Measurements from ENCODE around the gene ORM1.
A peak's percentile ranks its signal among the peaks of the same experiment; 100 is the strongest.
"Not testable (repeated sequence)": the region's sequence is repeated elsewhere in the genome, so short reads cannot be mapped to it uniquely, and the experiment has no call there.

Gene ORM1

DNA sequence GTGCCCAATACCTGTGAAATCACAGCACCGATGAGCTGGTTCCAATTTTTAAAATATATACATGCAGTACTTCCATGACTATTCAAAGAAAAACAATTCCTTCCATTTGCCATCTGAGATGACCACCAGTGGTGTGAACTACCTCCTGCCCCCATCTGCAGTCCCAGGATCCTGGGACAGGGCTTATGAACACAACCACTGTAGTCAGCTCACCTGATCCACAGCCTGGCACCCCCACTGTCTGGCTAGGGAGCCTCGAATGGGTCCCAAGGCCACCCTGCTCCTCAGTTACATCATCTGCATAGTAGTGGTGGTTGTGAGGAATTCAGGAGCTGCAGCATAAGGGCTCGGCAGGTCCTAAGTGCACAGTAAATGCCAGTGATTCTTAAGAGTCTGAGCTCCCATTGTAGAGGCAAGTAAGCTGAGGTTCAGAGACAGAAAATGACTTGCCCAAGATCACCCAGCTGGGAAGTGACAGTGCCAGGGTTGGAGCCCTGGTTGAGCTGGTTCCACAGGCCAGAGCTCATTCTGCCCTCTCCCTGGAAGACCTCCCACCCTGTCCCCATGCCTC is 2.9 kb downstream of the ORM1 start:
- DNase-seq (ENCODE audit: low spot score): not testable (repeated sequence)

DNA sequence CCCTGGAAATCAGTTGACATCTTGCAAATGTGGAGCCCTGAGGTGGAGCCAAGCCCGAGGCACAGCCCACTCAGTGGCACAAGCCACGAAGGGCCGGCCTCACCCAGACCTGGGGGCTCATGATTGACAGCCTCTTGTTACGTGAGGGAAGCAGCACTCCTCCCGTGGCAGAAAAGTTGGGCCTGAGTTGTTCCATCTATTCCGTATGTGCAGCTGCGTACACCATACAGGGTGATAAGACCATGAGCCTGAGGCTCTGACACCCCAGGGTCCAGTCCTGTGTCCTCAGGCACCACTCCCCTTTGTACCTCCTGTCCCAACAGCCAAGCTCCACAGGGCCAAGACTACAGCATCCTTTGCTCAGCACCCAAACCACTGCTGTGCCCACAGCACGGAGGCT is 4.9 kb downstream of the ORM1 start:
- DNase-seq (ENCODE audit: low spot score): no peak

DNA sequence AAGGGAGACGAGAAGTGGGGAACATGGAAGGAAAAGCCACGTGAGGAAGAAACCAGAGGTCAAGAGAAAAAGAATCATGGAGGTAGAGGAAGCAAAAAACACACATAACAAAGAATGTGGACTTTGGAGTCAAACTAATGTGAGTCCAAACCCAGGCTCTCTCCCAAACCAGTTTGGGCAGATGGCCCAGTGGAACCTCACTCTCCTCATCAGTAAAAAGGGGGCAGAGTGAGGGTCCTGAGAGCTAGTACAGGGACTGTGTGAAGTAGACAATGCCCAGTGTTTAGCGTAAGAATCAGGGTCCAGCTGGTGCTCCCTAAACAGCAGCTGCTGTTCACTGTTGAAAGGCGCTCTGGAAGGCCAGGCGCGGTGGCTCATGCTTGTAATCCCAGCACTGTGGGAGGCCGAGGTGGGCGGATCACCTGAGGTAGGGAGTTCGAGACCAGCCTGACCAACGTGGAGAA is 5.5 kb downstream of the ORM1 start:
- DNase-seq (ENCODE audit: low spot score): not testable (repeated sequence)

DNA sequence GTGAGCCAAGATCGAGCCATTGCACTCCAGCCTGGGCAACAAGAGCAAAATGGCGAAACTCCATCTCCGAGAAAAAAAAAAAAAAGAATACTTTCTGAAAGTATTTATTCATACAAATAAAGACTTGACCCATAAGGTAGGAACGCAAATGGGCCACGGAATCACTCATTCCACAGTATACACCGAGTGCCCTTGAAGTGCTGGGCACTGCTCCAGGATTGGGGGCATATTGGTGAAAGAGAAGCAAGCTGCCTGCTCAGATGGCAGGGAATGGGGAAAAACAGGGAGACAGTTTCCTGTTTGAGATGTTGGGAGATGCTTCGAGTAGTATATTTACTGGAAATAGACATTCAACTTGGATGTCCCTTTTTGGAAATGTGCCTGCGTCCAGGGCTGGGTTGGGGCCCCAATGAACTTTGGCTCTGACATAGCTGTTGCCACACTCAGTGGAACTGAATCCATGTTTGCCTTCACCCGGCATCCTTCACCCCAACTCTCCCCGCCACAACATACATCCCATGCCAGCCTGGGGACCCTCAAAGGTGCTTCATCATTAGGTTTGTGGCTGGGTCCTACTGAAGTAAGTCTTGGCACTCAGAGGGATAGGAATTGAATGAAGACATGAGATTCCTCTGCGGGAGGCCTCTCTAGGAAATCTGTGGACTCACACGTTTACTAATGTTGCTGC is 6.2 kb downstream of the ORM1 start:
- not testable (repeated sequence) for DNase-seq (ENCODE audit: low spot score)

DNA sequence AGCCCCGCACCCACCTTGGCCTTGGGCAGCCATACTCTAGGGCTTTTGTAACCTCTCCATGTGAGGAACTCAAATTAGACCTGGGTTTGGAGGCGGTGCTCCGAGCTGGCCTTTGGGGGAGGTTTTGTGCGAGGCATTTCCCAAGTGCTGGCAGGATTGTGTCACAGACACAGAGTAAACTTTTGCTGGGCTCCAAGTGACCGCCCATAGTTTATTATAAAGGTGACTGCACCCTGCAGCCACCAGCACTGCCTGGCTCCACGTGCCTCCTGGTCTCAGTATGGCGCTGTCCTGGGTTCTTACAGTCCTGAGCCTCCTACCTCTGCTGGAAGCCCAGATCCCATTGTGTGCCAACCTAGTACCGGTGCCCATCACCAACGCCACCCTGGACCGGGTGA is 6.7 kb downstream of the ORM1 start, which contains the start of gene ORM2:
ORM2 (plus strand) TSS at position 245 of the 398 bp plus-strand sequence; CDS start at position 281, 36 bp downstream.
- not testable (repeated sequence) for DNase-seq (ENCODE audit: low spot score)

DNA sequence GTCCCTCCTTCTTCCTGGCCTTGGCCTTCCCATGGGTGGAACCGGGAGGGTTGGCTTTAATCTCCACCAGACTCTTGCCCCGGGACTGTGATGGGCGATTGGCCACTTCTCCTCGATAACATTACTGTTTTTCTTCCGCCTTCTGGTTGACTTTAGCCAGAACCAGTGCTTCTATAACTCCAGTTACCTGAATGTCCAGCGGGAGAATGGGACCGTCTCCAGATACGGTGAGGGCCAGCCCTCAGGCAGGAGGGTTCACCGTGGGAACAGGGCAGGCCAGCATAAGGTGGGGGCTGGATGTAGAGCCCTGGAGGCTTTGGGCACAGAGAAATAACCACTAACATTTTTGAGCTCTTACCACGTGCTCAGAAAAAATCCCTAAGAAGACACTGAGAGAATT is 7.7 kb downstream of the ORM1 start:
- no peak for DNase-seq (ENCODE audit: low spot score)

DNA sequence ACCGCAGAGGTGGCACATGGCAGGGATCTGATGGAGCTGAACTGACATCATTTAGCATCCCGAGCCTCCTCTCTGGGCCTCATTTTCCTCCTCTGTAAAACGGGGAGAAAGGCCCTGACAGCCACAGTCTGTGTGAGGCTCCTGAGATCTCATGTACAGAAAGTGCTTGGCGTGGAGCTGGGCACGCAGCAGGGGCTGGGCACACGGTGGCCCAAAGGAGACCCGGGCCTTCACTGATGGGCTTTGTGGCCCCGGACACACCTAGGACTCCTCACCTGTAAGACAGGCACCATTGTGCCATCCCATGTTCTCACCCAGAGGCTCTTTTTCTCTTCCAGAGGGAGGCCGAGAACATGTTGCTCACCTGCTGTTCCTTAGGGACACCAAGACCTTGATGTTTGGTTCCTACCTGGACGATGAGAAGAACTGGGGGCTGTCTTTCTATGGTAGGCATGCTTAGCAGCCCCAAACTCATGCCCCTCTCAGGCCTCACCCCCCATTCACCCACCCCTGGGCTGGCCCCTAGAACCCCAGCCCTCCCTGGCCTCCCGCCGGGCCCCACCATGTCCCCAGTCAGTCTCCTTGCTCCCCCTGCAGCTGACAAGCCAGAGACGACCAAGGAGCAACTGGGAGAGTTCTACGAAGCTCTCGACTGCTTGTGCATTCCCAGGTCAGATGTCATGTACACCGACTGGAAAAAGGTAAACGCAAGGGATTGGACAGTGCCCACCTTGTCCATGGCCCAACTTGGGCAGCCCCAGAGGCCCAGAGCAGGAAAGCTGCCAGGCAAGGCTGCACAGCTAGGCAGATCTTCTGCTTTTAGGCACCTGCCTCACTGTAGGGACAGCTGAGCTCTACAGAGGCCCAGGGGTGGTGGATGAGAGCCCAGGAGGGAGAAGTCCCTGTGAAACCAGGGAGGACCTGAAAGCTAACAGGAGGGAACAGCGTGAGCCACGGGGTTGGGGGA is 8.6 kb downstream of the ORM1 start:
- DNase-seq (ENCODE audit: low spot score): not testable (repeated sequence)

DNA sequence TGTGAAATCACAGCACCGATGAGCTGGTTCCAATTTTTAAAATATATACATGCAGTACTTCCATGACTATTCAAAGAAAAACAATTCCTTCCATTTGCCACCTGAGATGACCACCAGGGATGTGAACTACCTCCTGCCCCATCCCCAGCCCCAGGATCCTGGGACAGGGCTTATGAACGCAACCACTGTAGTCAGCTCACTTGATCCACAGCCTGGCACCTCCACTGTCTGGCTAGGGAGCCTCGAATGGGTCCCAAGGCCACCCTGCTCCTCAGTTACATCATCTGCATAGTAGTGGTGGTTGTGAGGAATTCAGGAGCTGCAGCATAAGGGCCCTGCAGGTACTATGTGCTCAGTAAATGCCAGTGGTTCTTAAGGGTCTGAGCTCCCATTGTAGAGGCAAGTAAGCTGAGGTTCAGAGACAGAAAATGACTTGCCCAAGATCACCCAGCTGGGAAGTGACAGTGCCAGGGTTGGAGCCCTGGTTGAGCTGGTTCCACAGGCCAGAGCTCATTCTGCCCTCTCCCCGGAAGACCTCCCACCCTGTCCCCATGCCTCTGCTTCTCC is 9.7 kb downstream of the ORM1 start:
- not testable (repeated sequence) for DNase-seq (ENCODE audit: low spot score)

DNA sequence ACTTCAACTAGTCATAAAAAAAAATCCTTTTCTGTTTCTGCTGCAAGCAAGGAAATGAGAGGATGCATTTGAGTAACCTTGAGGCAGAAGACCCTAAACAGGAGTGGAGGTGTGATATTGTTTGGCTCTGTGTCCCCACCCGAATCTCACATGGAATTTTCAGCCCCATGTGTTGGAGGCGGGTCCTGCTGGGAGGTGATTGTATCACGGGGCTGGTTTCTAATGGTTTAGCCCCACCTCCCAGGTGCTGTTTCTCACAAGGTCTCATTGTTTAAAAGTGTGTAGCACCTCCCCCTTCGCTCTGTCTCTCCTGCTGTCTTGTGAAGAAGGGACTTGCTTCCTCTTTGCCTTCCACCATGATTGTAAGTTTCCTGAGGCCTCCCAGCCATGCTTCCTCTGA is 10.8 kb downstream of the ORM1 start:
- not testable (repeated sequence) for DNase-seq (ENCODE audit: low spot score)

DNA sequence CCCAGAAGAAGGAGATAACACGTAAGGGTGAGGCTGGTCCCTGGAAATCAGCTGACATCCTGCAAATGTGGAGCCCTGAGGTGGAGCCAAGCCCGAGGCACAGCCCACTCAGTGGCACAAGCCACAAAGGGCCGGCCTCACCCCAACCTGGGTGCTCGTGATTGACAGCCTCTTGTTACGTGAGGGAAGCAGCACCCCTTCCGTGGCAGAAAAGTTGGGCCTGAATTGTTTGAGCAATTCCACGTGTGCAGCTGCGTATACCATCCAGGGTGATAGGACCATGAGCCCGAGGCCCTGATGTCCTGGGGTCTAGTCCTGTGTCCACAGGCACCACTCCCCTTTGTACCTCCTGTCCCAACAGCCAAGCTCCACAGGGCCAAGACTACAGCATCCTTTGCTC is 11.6 kb downstream of the ORM1 start:
- no peak for DNase-seq (ENCODE audit: low spot score)

DNA sequence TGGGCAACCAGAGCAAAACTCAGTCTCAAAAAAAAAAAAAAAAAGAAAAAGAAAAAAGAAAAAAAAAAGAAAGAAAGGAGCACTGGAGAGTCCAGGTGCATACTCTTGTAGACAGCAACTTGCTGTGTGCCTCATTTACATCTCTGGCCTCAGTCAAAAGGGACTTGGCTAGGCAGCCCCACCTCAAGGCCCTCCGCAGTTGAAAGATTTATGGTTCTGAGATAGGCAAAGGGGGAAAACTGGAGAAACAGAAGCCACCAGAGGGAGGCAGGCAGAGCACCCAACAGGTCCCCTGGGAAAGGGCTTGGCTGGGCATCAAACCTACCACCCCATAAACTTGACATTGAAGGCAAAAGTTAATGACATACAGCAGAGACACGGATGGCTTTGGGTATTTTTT is 12.8 kb downstream of the ORM1 start:
- DNase-seq (ENCODE audit: low spot score): no peak

DNA sequence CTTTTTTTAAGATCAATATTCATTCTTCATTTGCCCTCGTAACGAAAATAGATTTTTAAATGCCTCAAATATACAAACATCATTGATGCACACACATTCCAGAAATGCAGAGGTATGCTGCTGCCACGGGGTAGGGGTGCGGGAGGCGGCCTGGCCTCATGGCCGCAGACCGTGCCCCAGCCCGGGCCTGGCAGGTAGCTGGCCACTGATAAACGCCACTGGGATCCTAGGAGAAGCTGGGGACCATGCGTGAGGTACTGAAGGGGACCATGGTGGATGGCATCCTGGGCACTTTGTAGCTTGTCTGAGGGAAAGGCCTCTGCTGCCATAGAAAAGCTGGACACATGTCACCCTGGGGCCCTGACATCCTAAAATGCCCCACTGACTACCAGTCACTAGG is 13.3 kb downstream of the ORM1 start:
- DNase-seq (ENCODE audit: low spot score): no peak

DNA sequence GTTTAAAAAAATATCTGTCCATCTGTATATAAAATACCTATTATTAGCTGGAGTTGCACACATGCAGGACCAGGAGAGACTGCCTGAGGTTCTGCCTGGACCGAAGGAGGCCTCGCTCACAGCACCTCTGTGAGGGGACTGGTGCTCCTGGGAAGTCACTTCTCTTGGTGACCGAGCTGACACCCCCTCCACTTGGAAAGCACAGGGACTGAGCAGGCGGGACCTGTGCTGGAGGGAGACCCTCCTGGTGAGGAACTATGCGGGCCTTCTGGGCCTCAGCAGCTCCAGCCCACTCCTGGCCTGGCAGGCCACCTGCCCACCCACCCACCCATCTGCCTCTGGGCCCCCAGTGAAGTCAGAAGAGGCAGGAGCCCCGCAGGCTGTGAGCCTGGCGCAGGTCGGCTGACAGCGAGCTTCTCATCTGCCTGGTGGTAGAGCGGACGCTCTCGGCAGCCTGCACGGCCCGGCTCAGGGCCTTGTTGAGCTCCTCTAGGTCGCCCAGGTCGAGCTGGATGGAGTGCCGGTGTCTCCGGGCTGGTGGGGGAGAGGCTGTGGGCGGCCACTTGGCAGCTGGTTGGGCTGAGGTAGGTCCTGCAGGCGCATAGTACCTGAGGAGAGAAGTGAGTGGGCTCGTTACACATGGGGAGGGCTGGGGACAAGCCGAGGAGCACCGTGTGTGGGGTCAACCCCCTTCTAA is 13.9 kb downstream of the ORM1 start:
- no peak for DNase-seq (ENCODE audit: low spot score)

DNA sequence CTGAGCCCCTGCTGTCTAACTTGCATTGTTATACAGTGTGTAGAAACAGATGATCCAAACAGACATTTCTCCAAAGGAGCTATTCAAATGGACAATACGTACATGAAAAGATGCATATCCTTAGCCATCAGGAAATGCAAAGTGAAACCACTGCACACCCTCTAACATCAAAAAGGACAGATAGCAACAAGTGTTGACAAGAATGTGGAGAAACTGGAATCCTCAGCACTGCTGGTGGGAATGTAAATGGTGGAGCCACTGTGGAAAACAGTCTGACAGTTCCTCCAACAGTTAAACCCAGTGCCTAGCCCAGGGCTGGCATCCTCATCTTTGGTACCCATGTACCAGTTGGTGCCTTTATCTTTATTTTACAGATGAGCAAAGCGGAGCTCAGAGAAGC is 15.3 kb downstream of the ORM1 start:
- no peak for DNase-seq (ENCODE audit: low spot score)

DNA sequence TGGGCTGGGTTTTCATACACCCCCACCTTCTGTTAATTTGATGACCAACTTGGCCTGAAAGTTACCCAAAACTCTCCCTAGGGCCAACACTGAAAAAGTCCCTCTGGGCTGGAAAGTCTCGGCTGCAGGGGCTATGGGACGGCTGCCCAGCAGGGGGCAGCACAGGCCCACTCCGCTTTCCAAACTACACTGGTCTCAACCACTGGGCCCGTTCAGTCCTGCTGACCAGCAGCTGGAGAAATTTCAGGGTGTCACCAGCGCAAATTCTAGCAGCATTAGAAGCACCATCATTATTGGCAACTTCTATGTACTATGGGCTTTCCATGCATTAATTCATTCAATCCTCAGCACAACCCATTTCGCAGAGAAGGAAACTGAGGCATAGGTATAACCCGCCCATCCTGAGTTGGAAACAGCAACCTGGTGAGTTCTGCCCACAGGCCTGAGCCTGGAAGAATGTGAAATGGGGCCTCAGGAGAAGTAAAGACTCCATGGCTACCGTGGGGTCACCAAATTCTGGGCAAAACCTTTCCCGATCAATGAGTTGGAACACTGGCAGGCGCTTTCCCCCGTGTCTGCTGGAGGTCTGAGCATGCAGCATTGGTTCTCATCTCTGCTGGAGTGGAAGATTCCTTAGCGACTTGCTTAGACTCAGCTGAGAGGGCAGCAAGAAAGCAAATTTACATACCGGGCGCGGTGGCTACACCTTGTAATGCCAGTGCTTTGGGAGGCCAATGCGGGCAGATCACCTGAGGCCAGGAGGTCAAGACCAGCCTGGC is 16.4 kb downstream of the ORM1 start:
- DNase-seq (ENCODE audit: low spot score): peak; percentile 53

DNA sequence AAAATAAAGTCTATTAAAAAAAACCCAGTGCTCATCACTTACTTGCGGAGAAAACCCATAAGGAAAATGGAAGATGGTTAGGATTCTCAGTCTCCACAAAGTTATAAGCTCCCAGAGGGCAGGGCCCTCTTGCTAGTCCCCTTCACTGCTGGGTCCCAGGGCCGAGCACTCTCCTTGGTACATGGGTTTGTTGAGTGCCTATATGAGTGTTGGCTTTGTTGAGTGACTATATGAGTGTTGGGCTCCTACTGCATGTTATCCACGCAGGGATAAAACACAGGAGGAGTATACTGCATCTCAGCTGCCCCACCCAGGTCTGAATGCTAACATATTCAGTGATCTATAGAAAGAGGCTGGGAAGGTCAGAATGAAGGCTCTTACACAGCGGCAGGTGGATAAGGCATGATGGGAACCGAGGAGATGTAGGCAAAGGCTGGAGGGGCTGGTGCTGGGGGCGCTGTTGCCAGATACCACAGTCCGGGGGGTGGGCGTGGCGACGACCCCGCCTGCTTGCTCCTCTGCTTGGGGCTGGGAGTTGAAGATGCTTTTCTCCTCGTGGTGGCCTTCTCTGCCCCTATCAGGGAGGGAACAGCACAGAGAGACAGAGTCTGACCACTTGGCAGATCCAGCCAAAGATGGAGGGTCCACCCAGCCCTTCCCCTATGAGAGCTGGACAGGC is 18.4 kb downstream of the ORM1 start:
- DNase-seq (ENCODE audit: low spot score): no peak

DNA sequence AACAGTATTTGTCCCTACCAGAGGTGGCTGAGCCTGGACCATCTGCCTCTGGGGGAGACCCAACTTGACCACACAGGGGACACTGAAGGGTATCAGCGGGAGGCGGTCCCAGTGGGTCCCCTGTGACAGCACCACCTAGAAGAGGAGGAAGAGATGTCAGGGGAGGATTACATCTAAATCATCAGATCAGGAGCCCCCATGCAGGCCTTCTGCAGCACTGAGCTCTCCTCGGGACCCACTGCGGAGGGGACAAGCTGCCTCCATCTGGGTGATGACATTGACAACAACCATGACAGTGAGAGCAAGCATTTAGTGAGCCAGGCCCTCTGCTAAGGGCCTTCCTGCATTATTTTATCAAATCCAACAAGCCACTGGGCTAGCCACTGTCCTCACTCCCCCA is 19.1 kb downstream of the ORM1 start:
- DNase-seq (ENCODE audit: low spot score): no peak

DNA sequence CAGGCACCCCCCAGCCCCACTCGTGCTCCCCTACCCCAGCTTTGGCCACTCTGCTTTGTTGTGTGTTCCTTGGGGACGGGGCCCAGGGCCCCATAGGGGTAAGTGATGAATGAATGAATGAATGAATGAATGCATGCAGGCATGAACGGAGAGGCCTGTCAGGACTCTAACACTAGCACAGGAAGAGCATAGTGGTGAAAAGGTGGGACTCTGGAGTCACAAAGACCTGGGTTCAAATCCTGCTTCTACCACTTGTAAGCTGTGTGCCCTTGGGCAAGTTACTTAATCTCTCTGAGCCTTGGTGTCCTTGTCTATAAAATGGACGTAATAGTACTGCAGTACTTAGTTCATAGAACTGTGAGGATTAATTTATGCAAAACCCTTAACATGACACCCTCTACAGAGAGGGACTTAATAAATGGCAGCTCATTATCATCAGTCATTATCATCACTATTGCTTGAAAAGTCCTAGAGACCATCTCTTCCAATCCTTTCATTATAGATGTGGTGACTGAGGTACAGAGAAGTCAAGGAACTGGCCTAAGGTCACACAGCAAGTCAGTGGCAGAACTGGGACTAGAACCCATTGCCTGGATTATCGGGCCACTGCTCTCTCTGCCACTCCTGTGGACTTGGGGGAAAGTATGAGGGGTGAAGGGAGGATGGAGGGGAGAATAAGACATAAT is 20.0 kb downstream of the ORM1 start:
- DNase-seq (ENCODE audit: low spot score): no peak

DNA sequence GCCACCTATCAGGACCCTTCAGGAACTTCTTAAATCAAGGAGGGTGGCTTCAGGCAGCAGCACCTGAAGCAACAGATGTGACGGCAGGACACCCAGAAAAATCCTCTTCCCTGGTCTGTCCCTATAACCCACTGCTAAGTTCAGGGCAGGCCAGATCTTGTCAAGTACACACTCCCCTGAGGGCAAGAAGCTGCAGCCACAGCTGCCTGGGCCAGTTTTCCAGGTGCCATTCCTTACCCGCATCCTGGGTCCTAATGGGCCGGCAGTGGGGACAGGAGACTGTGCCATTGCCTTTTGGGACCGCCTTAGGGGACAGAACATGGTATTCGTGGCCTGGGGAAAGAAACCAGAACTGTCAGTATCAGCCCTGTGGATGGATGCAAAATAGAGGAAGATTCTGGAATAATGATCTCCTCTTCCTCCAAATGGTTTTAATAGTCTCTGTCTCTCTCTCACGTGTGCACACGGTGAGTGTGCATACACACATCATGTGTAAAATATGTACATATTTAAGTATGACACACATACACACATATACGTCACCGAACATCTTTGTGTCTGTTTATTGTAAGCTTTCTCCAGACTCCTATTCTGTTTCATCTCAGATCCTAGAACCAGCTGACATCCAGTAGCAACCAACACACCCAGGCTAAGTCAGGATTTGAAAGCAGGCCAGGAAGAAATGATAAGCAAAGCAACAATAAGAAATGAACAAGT is 20.7 kb downstream of the ORM1 start:
- no peak for DNase-seq (ENCODE audit: low spot score)
